ENCODE results near the gene DGKD.

DNA sequence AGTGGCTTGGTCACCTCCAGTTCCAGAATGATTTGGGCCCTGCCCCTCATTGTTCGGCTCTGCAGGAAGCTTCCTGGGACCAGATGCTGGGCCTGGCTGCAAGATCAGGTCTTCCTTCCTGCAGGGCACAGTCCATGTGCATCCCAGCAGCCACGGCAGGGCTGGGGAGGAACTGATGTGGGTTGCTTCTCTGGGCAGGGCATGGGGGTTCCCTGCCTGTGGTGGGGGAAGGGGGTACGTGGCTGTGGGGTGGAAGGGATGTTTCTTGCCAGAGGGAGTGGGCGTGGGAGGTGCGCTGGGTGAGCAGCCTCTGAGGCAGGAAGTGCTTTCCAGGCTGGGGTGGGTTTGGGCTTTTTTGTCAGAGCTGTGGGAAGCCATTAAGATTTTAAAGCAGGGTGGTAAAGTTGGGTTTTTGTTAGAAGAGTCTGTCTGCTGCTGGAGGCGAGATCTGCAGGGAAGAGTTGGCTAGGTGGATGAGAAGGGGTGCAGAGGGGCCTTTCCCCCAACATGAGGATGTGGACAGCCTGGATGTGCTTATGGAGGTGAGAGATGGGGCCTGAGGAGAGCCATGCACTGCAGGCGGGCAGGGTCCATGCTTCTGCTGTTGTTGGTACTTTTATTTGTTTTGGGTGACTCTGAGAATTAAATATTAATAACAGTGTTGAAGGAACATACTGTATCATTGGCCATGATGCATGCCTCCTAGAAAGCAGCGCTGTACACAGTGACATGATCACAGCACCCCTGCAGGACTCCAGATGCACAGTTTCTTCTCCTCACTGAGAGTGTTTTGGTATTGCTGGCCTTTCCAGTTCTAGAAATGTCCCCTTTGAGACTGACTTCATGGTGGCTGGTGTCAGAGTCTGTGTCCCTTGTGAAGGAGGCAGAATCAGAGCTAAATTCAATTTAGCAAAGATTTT lies 45.3 kb downstream of the DGKD start:
- TF ChIP-seq, protein P1, sequence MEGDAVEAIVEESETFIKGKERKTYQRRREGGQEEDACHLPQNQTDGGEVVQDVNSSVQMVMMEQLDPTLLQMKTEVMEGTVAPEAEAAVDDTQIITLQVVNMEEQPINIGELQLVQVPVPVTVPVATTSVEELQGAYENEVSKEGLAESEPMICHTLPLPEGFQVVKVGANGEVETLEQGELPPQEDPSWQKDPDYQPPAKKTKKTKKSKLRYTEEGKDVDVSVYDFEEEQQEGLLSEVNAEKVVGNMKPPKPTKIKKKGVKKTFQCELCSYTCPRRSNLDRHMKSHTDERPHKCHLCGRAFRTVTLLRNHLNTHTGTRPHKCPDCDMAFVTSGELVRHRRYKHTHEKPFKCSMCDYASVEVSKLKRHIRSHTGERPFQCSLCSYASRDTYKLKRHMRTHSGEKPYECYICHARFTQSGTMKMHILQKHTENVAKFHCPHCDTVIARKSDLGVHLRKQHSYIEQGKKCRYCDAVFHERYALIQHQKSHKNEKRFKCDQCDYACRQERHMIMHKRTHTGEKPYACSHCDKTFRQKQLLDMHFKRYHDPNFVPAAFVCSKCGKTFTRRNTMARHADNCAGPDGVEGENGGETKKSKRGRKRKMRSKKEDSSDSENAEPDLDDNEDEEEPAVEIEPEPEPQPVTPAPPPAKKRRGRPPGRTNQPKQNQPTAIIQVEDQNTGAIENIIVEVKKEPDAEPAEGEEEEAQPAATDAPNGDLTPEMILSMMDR (IDR thresholded peaks at IDR 0.05) = no peak
- no peak for TF ChIP-seq EZH2 (IDR thresholded peaks at IDR 0.05; ENCODE audit: borderline replicate concordance, insufficient read depth, low read depth, low read length, poor library complexity, severe bottlenecking)
